Upper lobe of left lung (tissue), 4 donors: ENCODE results near the gene BABAM2.

Experiments used
- CTCF ChIP-seq, 6 experiments: fragments of 450-650 bp in 4 of 6; fragments of 200-600 bp in 2 of 6; sonication (generic) in 2 of 6; IDR thresholded peaks; one replicate each; pipeline ENCODE4 v1.5.1; 2016 to 2019; ENCODE audit warnings: antibody characterized with exemption in 6 of 6
- EP300 ChIP-seq, 4 donors: sonication (generic); formaldehyde crosslinking; IDR thresholded peaks; one replicate each; pipeline ENCODE4 v1.5.1; 2017; ENCODE audit warnings: antibody characterized with exemption in 4 of 4, control low read depth in 2 of 4
- POLR2A ChIP-seq, 4 donors: fragments of 450-650 bp; IDR thresholded peaks; one replicate each; pipeline ENCODE4 v1.5.1; 2016 to 2017; ENCODE audit warnings: antibody characterized with exemption in 4 of 4, mild to moderate bottlenecking in 2 of 4
- POLR2AphosphoS5 ChIP-seq, 2 donors: sonication (generic); formaldehyde crosslinking; IDR thresholded peaks; one replicate each; pipeline ENCODE4 v1.5.1; 2017; ENCODE audit warnings: antibody characterized with exemption in 2 of 2

GRCh38 chr2:28357948-28358667 lies 467.6 kb downstream of the BABAM2 start:
- TF ChIP-seq CTCF (IDR thresholded peaks at IDR 0.05) (no peak), POLR2AphosphoS5 (IDR thresholded peaks at IDR 0.05) (no peak), POLR2A (IDR thresholded peaks at IDR 0.05) (no peak), EP300 (IDR thresholded peaks at IDR 0.05) (no peak)
